Mucosa of rectum (tissue), 2 donors: Measurements from ENCODE around the gene NRXN3.

Source experiments
- H3K27ac ChIP-seq, 2 donors: one replicate each; pipeline ENCODE4 v1.7.0; 2013; ENCODE audit warnings: inconsistent platforms in 2 of 2, low read depth in 2 of 2, low read length in 2 of 2
- H3K27me3 ChIP-seq, 2 donors: one replicate each; pipeline ENCODE4 v1.7.0; 2013; ENCODE audit warnings: low read length in 2 of 2; ENCODE audit not compliant: control insufficient read depth in 2 of 2, insufficient read depth in 2 of 2
- H3K36me3 ChIP-seq, 2 donors: one replicate each; pipeline ENCODE4 v1.7.0; 2013; ENCODE audit warnings: low read length in 2 of 2; ENCODE audit not compliant: control insufficient read depth in 2 of 2, insufficient read depth in 2 of 2
- H3K4me1 ChIP-seq, 2 donors: one replicate each; pipeline ENCODE4 v1.7.0; 2013; ENCODE audit warnings: low read length in 2 of 2, mild to moderate bottlenecking in 1 of 2; ENCODE audit not compliant: control insufficient read depth in 2 of 2, insufficient read depth in 2 of 2
- H3K4me3 ChIP-seq, 2 donors: one replicate each; pipeline ENCODE4 v1.7.0; 2013; ENCODE audit warnings: low read length in 2 of 2
- H3K9ac ChIP-seq, 2 donors: one replicate each; pipeline ENCODE4 v1.7.0; 2013; ENCODE audit warnings: low read length in 2 of 2, low read depth in 1 of 2, mild to moderate bottlenecking in 1 of 2
- H3K9me3 ChIP-seq, 2 donors: one replicate each; pipeline ENCODE4 v1.7.0; 2013; ENCODE audit warnings: low read length in 2 of 2; ENCODE audit not compliant: control insufficient read depth in 2 of 2
- donor health status: healthy.
- donor health status: Normal muscosa, but diverticular disease.

NRXN3 gene

GRCh38 chr14:78673845-78674244 lies 503.7 kb downstream of the NRXN3 start:
- no peak overlapping the region for H3K27ac ChIP-seq
- no peaks in the 10 kb centered on the region for H3K4me1 ChIP-seq
- no peaks in the 10 kb centered on the region for H3K36me3 ChIP-seq
- H3K27me3 ChIP-seq: no peaks in the 10 kb centered on the region
- no peaks in the 10 kb centered on the region for H3K9me3 ChIP-seq
- no peak overlapping the region for H3K9ac ChIP-seq
- H3K4me3 ChIP-seq: no peak overlapping the region

GRCh38 chr14:78674820-78675219 lies 504.6 kb downstream of the NRXN3 start:
- Histone ChIP-seq H3K4me3 (no peak overlapping the region), H3K36me3 (no peaks in the 10 kb centered on the region), H3K27me3 (no peaks in the 10 kb centered on the region), H3K4me1 (no peaks in the 10 kb centered on the region), H3K9ac (no peak overlapping the region), H3K9me3 (no peaks in the 10 kb centered on the region), H3K27ac (no peak overlapping the region)

- Histone ChIP-seq H3K27ac (no peak overlapping the region), H3K4me1 (no peaks in the 10 kb centered on the region), H3K4me3 (no peak overlapping the region), H3K36me3 (no peaks in the 10 kb centered on the region), H3K27me3 (no peaks in the 10 kb centered on the region), H3K9ac (no peak overlapping the region), H3K9me3 (no peaks in the 10 kb centered on the region)
Observed at GRCh38 chr14:78683206-78683605, 513.0 kb downstream of the NRXN3 start.

- Histone ChIP-seq H3K4me1 (no peaks in the 10 kb centered on the region), H3K27ac (no peak overlapping the region), H3K4me3 (no peak overlapping the region), H3K9ac (no peak overlapping the region), H3K27me3 (no peaks in the 10 kb centered on the region), H3K36me3 (no peaks in the 10 kb centered on the region), H3K9me3 (no peaks in the 10 kb centered on the region)
Observed at GRCh38 chr14:78683981-78684380, 513.8 kb downstream of the NRXN3 start.

GRCh38 chr14:78688503-78688902 lies 518.3 kb downstream of the NRXN3 start:
- Histone ChIP-seq H3K9ac (no peak overlapping the region), H3K27ac (no peak overlapping the region), H3K4me3 (no peak overlapping the region), H3K9me3 (no peaks in the 10 kb centered on the region), H3K27me3 (no peaks in the 10 kb centered on the region), H3K36me3 (no peaks in the 10 kb centered on the region), H3K4me1 (no peaks in the 10 kb centered on the region)

GRCh38 chr14:78690836-78691235 lies 520.7 kb downstream of the NRXN3 start:
- H3K4me3 ChIP-seq: no peak overlapping the region
- no peak overlapping the region for H3K27ac ChIP-seq
- no peaks in the 10 kb centered on the region for H3K27me3 ChIP-seq
- no peaks in the 10 kb centered on the region for H3K9me3 ChIP-seq
- H3K36me3 ChIP-seq: no peaks in the 10 kb centered on the region
- no peaks in the 10 kb centered on the region for H3K4me1 ChIP-seq
- no peak overlapping the region for H3K9ac ChIP-seq

- Histone ChIP-seq H3K9me3 (no peaks in the 10 kb centered on the region), H3K36me3 (no peaks in the 10 kb centered on the region), H3K27me3 (no peaks in the 10 kb centered on the region), H3K27ac (no peak overlapping the region), H3K4me3 (no peak overlapping the region), H3K4me1 (no peaks in the 10 kb centered on the region), H3K9ac (no peak overlapping the region)
Observed at GRCh38 chr14:78697341-78697740, 527.2 kb downstream of the NRXN3 start.

- Histone ChIP-seq H3K27ac (no peak overlapping the region), H3K4me1 (no peaks in the 10 kb centered on the region), H3K9ac (no peak overlapping the region), H3K4me3 (no peak overlapping the region), H3K9me3 (no peaks in the 10 kb centered on the region), H3K27me3 (no peaks in the 10 kb centered on the region), H3K36me3 (no peaks in the 10 kb centered on the region)
Observed at GRCh38 chr14:78698991-78699390, 528.8 kb downstream of the NRXN3 start.

GRCh38 chr14:78700236-78700635 lies 530.1 kb downstream of the NRXN3 start:
- Histone ChIP-seq H3K27me3 (no peaks in the 10 kb centered on the region), H3K4me1 (peaks cover 1 to 11% of the 10 kb centered on the region in 2 donors), H3K36me3 (no peaks in the 10 kb centered on the region), H3K4me3 (no peak overlapping the region), H3K9ac (no peak overlapping the region), H3K9me3 (no peaks in the 10 kb centered on the region), H3K27ac (no peak overlapping the region)

- no peaks in the 10 kb centered on the region for H3K27me3 ChIP-seq
- no peak overlapping the region for H3K4me3 ChIP-seq
- H3K4me1 ChIP-seq: peaks cover 9 to 18% of the 10 kb centered on the region in 2 donors
- H3K27ac ChIP-seq: no peak overlapping the region
- no peaks in the 10 kb centered on the region for H3K9me3 ChIP-seq
- no peak overlapping the region for H3K9ac ChIP-seq
- no peaks in the 10 kb centered on the region for H3K36me3 ChIP-seq
Observed at GRCh38 chr14:78701246-78701645, 531.1 kb downstream of the NRXN3 start.

- Histone ChIP-seq H3K27me3 (no peaks in the 10 kb centered on the region), H3K9me3 (no peaks in the 10 kb centered on the region), H3K4me1 (peaks cover 11 to 22% of the 10 kb centered on the region in 2 donors), H3K36me3 (no peaks in the 10 kb centered on the region), H3K4me3 (peak overlapping the region in 1 of 2 donors; percentile 30), H3K27ac (no peak overlapping the region), H3K9ac (no peak overlapping the region)
Observed at GRCh38 chr14:78704965-78705364, 534.8 kb downstream of the NRXN3 start.
